Activated CD8-positive, alpha-beta memory T cell treated with anti-CD3 and anti-CD28 coated beads for 24 hours (primary cell): ENCODE measurements around the gene USP46.

Source experiments
- DNase-seq: peaks from one replicate; pipeline ENCODE4 v3.0.0-alpha.2; 2020

The USP46 gene

DNA sequence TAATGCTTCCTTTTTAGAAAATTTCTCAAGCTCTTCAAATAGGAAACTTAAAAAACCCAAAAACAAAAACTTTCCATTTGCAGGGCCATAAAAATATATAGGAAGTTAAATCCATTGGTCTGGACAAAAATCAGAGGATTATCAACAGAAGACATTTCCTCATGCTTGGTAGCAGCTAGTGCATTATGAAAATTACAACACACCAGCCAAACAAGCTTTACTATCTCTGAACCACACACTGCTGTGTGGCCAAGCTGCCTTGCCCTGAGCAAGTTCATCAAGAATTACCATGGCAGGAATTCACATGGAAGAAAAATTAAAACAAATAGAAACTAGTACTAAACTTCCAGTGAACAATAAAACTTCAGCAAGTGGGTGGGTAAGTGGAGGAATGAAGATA is 3.6 kb downstream of the USP46 start:
- DNase-seq: no peak

DNA sequence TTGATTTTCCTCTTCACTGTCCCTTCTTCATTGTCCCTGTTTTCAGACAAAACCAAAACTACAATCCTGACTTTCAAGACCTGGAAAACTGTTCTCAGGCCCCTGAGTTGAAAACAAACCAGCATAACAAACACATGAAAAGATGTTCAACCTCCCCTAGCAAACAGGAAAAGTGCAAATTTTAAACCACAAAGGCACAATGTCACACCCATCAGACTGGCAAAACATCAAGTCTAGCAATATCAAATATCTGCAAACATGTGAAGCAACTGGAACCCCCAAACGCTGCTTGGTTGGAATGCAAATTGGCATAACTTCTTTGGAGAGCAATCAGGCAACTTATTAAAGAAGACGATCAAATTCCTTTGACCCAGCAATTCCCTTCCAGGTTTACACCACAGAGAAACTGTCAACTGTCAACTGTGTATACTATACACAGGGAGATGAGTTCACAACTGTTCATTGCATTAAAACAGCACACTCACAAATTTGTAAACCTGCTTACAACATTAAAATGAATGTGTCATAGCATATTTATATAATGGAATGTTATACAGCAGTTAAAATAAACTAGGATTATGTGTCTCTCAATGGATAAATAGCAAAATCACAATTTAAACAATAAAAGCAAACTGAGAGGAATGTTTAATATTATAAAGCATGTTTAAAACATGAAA is 7.0 kb downstream of the USP46 start:
- no peak for DNase-seq

DNA sequence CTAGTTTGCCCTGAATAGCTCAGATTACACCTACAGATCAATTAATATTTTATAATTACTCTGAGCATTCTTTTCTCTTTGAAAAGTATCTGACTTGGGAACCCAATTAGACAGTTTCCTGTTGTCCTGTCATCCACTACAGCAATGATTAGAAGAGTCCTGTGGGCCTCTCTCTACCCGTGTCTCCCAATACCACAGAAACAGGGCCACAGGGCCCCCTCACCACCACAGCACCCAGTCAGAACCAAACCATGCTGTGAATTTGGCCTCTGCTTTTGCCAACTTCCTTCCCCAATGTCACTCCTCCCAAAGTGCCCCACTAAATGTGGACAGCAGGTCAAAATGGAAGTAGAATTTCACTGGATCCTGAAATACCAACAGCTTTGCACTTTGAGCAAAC is 10.3 kb downstream of the USP46 start:
- no peak for DNase-seq

DNA sequence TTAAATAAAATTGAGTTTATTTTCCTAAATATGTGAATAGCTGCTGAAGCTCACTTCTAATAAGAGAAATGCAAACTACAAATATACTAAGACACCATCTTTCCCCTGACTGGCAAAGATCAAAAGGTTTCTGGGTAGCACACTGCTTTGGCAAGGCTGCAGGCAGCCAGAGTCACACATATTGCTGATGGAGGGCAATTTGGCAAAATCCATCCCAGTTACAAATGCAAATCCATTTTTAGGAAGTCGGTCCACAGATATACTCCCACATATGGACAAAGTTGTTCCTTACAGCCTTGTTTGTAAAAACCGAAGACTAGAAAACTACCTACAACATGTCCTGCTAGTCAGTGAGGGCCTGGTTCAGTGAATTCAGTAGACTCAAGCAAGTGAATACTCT is 12.4 kb downstream of the USP46 start:
- DNase-seq: no peak

DNA sequence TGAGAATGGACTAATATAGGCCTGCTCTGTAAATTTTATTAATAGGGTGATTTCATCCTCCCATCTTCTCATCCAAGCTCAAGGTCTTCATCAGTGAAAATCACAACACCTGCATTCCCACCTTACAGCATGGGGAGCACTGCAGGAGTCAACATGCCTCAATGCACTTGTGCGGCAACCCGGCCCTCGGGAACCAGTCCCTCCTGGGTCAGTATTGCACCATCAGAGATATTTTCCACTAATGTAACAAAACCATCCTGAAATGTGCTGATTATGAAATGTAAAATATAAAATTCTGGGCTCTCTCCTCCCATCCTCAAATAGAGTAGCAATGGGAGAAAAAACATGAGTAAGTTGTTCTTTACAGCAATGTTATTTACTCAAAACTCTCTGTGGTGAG is 13.0 kb downstream of the USP46 start:
- DNase-seq: no peak

DNA sequence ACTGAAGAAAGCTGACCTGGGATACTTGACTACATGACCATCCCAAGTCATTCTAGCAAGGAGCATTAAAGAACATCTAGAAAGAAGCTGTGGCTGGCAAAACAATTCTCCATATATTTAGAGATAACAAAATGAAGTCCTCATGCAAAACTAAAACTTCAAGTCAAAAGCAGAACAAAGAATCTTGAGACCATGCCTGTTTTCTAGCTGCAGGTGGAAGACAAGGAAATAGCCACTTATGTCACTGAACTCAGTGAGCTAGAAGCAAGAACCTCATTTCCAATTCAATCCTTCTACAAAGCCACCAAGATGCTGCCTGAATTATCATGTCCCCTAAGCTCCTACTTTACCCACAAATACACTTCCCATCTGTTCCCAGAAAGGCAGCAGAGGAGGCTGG is 13.8 kb downstream of the USP46 start:
- DNase-seq: no peak

DNA sequence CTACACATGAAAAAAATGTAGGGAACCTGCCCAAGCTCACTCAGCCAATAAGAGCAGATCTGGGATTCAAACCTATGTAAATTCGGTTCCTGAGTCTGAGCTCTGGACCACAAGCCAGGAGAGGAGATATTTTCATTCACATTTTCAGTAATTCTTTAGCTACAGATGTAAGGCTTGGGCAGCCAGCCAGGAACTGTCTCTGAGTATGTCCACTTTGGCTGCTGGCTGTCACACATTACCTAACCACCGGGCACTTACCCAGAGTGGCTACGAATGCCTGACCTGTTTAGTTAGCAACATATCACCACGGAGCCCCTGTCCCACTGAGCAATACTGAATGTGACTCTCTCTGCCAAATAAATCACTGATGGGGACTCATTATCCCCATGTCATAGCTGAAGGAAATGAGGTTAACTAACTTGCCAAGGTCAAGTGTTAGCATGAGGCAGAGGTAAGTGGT is 15.3 kb downstream of the USP46 start:
- DNase-seq: no peak

DNA sequence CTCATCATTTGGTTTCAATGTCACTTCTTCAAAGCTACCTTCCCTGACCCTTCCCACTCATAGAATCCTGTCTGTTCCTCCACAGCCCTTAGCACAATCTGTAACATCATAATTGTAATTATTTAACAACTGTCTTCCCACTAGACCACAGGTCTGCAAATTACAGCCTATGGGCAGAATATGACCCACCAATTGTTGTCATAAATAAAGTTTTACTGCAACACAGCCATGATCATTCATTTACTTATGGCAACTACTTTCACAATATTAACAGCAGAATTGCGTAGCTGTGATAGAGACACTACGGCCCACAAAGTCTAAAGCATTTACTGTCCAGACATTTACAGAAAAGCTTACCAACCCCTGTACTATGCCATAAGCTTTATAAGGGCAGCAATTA is 15.9 kb downstream of the USP46 start:
- no peak for DNase-seq

DNA sequence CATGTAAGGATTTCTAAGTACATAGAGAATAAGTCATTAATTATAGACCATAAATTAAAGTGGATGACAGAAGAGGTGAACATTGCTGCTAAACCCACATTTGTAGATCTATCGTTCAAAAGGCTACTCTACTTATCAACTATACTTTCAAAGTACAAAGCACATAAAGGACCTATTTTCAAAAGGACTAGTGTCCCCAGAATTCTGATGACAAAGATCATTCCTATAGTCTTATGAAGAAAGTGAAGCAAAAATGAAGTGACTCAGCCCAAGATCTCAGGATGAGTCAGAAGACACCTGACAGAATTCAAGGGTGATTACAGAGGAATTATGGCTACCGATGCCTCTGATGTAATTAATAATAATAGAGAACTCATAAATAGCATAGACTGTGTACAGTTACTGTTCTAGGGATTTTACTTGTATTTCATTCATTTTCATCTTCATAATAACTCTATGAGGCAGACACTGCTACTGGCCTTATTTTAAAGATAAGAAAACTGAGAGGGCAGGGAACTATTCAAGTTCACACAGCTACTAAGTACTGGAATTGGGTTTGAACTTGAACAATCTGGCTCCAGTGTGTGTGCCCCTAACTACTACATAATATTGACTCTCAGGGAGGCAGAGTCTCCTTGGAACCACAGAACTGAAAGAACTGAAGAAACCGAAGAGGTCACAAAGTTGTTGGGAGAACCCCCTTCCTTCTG is 17.1 kb downstream of the USP46 start:
- DNase-seq: no peak

DNA sequence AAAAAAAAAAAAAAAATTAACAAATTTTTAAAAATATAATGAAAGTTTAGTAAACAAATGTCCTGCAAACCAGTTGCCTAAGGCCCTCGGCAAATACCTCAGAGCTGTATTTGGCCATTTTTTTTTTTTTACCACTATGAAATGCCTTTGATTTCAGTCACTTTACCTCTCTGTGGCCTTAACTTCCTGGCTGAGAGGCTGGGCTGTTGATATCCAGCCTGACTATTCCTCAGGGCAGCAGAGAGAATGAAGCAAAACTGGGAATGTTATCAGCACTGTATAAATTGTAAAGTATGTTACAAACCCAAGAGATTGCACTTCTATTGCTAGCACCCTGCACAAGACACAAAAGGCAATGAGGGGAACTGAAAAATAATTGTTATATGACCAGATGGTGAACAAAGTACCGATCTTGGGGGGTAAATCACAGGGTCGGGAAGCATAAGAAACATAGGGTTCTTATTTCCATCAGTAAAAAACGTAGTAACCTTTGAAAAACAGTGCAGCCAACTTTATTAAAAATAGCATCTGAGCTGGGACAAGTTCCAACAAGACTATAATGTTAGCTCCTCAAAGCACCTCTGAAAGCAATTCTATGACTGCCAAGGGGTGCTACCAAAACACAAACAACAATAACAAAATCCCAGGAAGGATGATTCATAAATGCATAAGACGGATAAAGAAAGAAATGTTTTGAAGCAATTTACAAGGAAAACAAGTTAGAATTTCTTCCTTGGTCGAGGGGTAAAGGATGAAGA is 18.1 kb downstream of the USP46 start:
- no peak for DNase-seq

DNA sequence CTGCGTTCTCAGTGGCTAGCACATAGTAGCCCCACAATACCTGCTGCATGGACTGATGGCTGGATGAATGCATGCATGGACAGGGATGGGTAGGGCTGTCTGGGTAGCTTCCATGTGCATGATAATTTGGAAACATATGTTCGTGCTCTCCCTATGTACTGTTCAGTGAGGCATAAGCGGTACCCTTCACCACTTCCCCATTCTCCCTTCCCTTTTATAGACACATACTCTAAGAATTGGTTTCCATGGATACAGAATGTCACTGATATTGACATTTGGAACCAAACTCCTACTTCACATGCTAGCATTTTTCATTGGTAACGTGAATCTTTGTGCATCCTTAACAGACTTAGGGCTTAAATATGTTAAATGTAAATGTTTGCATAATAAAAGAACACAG is 20.4 kb downstream of the USP46 start:
- DNase-seq: no peak

DNA sequence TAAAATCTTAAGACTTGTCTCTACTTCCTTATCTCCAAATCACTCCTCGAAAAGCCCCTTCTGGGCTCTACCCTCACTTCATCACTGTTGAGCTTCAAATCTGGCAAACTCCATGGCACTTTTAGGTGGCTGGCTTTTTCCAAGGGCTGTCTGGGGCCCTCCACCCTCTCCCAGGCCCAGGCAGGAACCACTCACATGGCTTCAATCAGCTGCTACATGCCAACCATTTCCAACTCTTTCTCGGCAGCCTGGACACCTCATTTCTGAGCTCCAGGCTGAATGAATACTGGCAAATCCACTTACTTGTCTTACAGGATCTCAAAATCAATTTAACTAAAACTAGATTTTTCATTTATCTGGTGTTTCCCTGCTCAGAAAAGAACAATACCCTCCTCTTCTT is 22.0 kb downstream of the USP46 start:
- DNase-seq: no peak

DNA sequence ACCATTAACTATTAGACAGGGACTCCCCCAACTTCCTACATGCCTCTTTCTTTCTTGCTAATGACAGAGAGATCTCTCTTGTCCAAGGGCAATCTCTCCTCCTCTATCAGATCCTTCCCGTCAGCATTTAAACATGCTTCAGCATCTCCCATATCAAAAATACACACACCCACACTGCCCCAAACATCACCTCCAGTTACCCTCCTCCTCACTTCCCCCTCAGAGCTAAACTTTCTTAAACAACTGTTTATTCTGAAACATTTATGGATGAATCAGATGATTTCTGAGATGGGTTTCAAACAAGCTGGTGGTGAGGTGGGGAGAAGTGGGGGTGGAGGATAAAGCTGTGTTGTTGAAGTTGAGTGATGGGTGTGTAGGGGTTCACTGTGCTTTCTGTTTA is 23.5 kb downstream of the USP46 start:
- no peak for DNase-seq

DNA sequence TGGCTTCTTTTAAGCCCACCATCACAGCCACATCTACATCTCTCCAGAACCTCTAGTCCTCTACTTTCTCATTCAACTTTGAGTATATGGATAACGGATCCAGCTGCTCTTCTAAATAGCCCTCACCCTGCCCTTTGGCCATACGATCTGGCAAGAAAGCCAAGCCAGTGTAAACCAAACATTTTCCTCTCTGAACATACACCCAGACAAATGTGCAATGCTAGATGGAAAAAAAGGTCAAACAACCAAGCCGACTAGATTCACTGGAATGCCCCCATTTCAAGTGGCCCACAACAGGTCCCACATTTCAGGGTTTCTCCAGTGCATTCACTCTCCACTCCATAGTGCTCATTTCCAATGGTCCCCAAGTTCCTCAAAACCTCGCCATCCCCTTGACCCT is 24.0 kb downstream of the USP46 start:
- DNase-seq: no peak

DNA sequence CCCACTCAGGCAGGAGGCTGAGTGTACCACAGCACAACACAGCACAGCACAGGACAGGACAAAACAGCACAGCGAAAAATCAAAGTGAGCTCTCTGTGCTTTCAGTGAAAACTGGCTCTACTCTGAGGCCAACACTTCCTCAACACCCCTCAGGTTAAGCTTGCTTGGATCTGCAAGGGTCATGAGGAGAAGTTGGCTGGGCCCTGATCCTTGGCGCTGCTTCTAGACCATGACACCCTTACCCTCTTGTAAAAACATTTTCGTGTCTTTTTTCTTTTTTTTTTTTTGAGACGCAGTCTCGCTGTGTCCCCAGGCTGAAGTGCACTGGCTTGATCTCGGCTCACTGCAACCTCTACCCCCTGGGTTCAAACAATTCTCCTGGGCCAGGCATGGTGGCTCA is 25.3 kb downstream of the USP46 start:
- DNase-seq: no peak

DNA sequence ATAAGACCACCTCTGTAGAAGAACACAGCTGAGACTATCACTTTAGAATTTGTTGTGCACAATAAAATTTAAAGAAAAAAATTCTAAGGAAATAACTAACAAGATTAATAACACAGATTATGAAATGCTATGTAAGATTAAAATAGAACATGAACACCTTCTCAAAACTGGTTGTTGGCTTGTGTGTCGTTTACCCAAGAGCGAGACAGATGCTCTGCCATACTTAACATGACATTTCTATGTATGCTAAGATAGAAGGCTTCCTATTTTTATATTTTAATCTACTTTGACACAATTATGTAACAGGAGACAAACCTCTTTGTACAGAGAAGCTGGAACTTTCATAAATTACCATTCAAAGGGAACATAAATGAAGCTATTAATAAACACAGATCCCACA is 30.1 kb downstream of the USP46 start:
- no peak for DNase-seq

DNA sequence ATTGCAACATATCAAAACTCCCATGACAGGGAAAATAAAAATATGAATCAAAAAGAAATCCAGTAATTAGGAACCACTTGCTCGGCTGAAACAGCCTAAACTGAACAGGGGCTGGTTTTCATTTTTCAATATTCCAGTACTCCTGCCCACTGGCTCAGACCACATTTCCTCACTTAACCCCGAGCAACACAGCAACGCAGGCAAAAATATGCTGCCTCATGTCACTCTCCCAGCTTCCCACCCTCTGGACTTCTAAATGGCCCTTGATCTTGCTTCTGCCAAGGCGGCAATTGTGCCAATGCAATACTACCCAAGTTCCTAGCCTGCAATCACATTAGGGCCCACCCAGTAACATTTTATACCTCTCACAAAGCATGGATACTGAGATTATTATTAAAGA is 30.6 kb downstream of the USP46 start:
- DNase-seq: no peak

DNA sequence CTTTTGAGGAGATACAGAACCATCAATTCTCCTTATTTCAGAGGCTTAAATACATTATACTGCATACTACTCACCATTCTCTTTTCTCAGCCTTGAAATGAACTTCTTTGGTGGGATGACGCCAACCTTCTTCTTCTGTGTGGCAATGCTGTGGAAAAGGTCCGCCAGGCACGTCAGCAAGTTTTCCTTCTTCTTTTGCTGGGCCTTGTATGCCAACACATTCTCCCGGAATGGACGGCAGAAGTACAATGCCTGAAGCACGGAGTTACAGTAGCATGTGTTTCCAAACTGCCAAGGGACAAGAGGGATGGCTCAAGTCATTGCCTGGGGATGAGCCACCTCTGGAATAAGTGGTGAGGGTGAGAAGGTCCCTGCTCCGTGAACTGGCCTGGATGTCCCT is 31.2 kb downstream of the USP46 start:
- DNase-seq: no peak

DNA sequence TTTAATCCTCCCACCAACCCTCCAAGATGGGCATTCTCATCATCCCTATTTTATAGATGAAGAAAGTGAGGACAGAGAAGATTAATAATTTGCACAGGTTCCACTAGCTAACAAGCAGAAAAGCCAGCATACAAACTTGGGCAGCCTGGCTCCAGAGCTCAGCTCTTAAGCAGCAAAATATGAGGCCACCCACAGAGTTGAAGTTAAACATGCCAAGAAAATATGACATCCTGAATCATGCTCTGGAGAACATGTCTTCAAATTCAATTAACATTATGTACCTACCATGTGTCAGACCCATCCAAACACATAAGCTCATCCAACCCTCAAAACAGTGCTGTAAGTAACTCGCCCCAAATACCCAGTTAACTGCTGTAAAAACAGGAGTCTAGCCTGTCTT is 33.9 kb downstream of the USP46 start:
- no peak for DNase-seq

DNA sequence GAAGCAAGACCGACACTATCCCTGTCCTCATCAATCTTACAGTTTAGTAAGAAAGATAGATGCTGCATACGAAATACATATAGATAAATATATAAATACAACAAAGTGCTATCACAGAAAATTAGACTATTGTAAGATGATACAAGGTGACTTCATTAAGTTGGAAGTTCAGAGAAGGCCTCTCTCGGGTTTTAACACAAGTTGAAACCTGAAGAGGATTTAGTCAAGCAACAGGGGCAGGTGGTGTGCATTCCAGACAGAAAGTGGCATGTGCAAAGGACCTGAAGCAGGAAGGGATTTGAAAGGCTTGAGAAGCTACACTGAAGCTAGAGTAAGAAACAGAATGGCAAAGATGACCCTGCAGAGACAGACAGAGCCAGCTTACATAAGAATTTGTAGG is 36.5 kb downstream of the USP46 start:
- no peak for DNase-seq

DNA sequence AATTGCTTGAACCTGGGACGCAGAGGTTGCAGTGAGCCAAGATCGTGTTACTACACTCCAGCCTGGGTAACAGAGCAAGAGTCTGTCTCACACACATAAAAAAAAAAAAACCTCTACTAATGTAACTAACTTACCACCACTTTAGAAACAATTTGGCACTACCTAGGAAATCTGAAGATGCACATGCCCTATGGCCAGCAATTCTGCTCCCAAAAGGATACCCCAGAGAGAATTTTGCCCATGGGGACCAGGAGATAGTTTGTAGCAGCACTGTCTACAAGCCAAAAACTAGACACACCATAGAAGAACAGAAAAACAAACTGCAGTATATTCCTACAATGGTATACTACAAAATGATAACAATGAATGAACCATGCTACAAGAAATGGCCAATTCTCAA is 37.5 kb downstream of the USP46 start:
- DNase-seq: no peak

DNA sequence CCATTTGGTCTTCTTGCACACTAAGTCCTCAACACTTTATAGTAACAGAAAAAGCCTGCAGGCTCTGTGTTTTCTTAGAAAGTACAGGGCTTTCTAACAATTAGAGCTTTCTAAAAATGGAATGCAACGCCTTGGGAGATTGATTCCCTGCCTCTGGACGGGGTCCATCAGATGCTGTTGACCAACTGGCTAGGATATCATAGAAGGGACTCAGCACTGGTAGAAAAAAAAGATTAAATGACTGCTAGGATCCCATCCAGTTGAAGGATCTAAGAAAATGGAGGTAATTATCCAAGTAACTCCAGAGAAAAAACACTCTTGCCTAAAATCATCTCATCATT is 39.5 kb downstream of the USP46 start:
- no peak for DNase-seq

DNA sequence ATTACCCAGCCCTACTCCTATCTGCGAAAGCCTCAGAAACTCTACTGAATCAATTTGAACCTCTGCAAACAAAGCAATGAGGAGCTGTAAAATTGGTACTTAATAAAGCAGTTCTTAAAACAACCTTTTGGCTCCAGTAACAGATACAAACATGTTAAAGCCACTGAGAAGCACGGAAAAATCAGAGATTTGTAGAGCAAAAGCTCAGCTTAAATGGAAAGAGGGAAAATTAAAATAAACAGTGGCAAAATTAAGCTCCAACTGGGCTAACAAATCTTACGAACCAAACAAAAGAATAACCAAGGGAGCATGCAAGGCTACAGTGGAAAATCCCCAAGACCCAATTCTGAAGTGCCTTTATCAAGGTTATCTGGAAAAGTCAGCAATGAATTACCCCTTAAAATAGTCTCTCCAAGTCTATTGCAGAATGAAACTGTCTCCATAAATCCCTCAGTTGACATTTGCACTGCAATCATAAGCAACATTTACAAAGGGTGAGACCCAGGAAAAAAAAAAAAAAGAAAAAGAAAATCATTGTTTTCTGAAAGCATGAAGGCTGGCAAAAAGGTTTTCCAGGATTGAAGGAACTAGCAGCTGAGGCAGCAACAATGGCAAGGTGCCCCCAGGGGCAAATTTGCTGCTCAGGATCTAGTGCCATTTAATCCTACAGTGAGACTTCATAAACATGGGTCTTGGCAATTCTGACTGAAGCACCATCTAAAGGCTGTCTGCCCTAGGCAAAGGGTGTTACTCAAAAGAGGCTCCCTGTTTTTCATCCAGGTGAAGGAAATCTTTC is 40.1 kb downstream of the USP46 start:
- DNase-seq: no peak
